H9 (cell line): ENCODE data around the gene TBXAS1. TPM values are rescaled to one million over a fixed set of nuclear protein-coding genes. Genes with fewer than 3 reads are reported as not detected.
"Not testable (repeated sequence)": the region's sequence is repeated elsewhere in the genome, so short reads cannot be mapped to it uniquely, and the experiment has no call there.

Source experiments
- DNase-seq: peaks from one replicate; pipeline ENCODE4 v3.0.0-alpha.2; 2017
- H2AFZ ChIP-seq: one replicate; pipeline ENCODE4 v1.6.1; 2013; ENCODE audit warnings: mild to moderate bottlenecking, low read length, control low read depth, moderate library complexity
- H2AK5ac ChIP-seq: 2 replicates; pipeline ENCODE4 v1.6.1; 2013; ENCODE audit warnings: low read length, control low read depth, mixed read lengths; ENCODE audit not compliant: insufficient read length
- H2BK120ac ChIP-seq: one replicate; pipeline ENCODE4 v1.6.1; 2013; ENCODE audit warnings: low read depth, mild to moderate bottlenecking, low read length, control low read depth, inconsistent platforms; ENCODE audit not compliant: poor library complexity, severe bottlenecking
- H2BK12ac ChIP-seq: 2 replicates; pipeline ENCODE4 v1.6.1; 2013; ENCODE audit warnings: low read length, control low read depth, mixed read lengths, low read depth; ENCODE audit not compliant: insufficient read length
- H2BK15ac ChIP-seq: 2 replicates; pipeline ENCODE4 v1.6.1; 2013; ENCODE audit warnings: low read depth, low read length, control low read depth
- H2BK20ac ChIP-seq: one replicate; pipeline ENCODE4 v1.6.1; 2013; ENCODE audit warnings: low read depth, mild to moderate bottlenecking, low read length, control low read depth, inconsistent platforms; ENCODE audit not compliant: poor library complexity, severe bottlenecking
- H2BK5ac ChIP-seq: 2 replicates; pipeline ENCODE4 v1.6.1; 2013; ENCODE audit warnings: low read length, control low read depth, mixed read lengths; ENCODE audit not compliant: insufficient read length
- H3K14ac ChIP-seq: 2 replicates; pipeline ENCODE4 v1.6.1; 2013; ENCODE audit warnings: low read length, control low read depth; ENCODE audit not compliant: insufficient read depth
- H3K18ac ChIP-seq: 2 replicates; pipeline ENCODE4 v1.6.1; 2013; ENCODE audit warnings: low read depth, mild to moderate bottlenecking, mixed read lengths, low read length, control low read depth; ENCODE audit not compliant: insufficient read length
- H3K23ac ChIP-seq: 2 replicates; pipeline ENCODE4 v1.6.1; 2013; ENCODE audit warnings: low read length, control low read depth, mixed read lengths, low read depth; ENCODE audit not compliant: insufficient read length
- H3K23me2 ChIP-seq: 2 replicates; pipeline ENCODE4 v1.6.1; 2013; ENCODE audit warnings: low read depth, mild to moderate bottlenecking, mixed read lengths, low read length, control low read depth; ENCODE audit not compliant: insufficient read length, poor library complexity, severe bottlenecking
- H3K27ac ChIP-seq: 2 replicates; pipeline ENCODE4 v1.5.1; 2013; ENCODE audit warnings: low read length, control low read depth, mixed read lengths, low read depth; ENCODE audit not compliant: insufficient read length
- H3K27me3 ChIP-seq: 2 replicates; pipeline ENCODE4 v1.6.1; 2013; ENCODE audit warnings: low read length, control low read depth, inconsistent platforms; ENCODE audit not compliant: insufficient read depth
- H3K4ac ChIP-seq: 2 replicates; pipeline ENCODE4 v1.6.1; 2013; ENCODE audit warnings: low read depth, mild to moderate bottlenecking, control low read depth, inconsistent platforms, low read length, moderate library complexity
- H3K4me1 ChIP-seq: 2 replicates; pipeline ENCODE4 v1.6.1; 2013; ENCODE audit warnings: low read length, control low read depth, inconsistent platforms; ENCODE audit not compliant: insufficient read depth
- H3K4me2 ChIP-seq: 2 replicates; pipeline ENCODE4 v1.6.1; 2013; ENCODE audit warnings: low read length, control low read depth, mixed read lengths; ENCODE audit not compliant: insufficient read length, insufficient read depth
- H3K56ac ChIP-seq: 2 replicates; pipeline ENCODE4 v1.6.1; 2013; ENCODE audit warnings: low read depth, mild to moderate bottlenecking, mixed read lengths, low read length, control low read depth; ENCODE audit not compliant: insufficient read length
- H3K79me1 ChIP-seq: 2 replicates; pipeline ENCODE4 v1.6.1; 2013; ENCODE audit warnings: low read depth, mild to moderate bottlenecking, moderate library complexity, low read length, control low read depth, inconsistent platforms; ENCODE audit not compliant: insufficient read depth, poor library complexity, severe bottlenecking
- H3K79me2 ChIP-seq: 2 replicates; pipeline ENCODE4 v1.6.1; 2013; ENCODE audit warnings: low read length, control low read depth, inconsistent platforms; ENCODE audit not compliant: insufficient read depth
- H3K9ac ChIP-seq: 2 replicates; pipeline ENCODE4 v1.6.1; 2013; ENCODE audit warnings: low read length, control low read depth, mixed read lengths; ENCODE audit not compliant: insufficient read length; ENCODE audit errors: extremely low read depth
- H3K9me3 ChIP-seq: one replicate; pipeline ENCODE4 v1.6.1; 2013; ENCODE audit warnings: low read depth, low read length, inconsistent platforms; ENCODE audit not compliant: control insufficient read depth
- H3T11ph ChIP-seq: one replicate; pipeline ENCODE4 v1.6.1; 2013; ENCODE audit warnings: mild to moderate bottlenecking, low read length, control low read depth, inconsistent platforms
- H4K20me1 ChIP-seq: one replicate; pipeline ENCODE4 v1.6.1; 2013; ENCODE audit not compliant: control insufficient read depth, insufficient read length, insufficient read depth
- H4K5ac ChIP-seq: 2 replicates; pipeline ENCODE4 v1.6.1; 2013; ENCODE audit warnings: low read depth, mild to moderate bottlenecking, mixed read lengths, low read length, control low read depth; ENCODE audit not compliant: insufficient read length
- H4K8ac ChIP-seq: replicated peaks from 2 replicates; pipeline ENCODE4 v1.6.1; 2013; ENCODE audit warnings: low read length, control low read depth, mixed read lengths, low read depth; ENCODE audit not compliant: insufficient read length
- H4K91ac ChIP-seq: 2 replicates; pipeline ENCODE4 v1.6.1; 2013; ENCODE audit warnings: low read depth, mild to moderate bottlenecking, moderate library complexity, mixed read lengths, low read length, control low read depth; ENCODE audit not compliant: insufficient read length
- H3K27ac Mint-ChIP-seq, 3 experiments: 2 replicates in 2 of 3; 3 replicates in 1 of 3; pipeline ENCODE4 v1.8.0; 2020 to 2021; ENCODE audit warnings: mixed read lengths in 3 of 3, mild to moderate bottlenecking in 1 of 3, moderate library complexity in 1 of 3
- H3K27me3 Mint-ChIP-seq: 2 replicates; pipeline ENCODE4 v1.8.0; 2021; ENCODE audit warnings: low read depth, mild to moderate bottlenecking, moderate library complexity, mixed read lengths
- H3K36me3 Mint-ChIP-seq, 3 experiments: 2 replicates in 2 of 3; 3 replicates in 1 of 3; pipeline ENCODE4 v1.8.0; 2020 to 2021; ENCODE audit warnings: low read depth in 3 of 3, mixed read lengths in 3 of 3; ENCODE audit not compliant: insufficient read depth in 1 of 3
- H3K4me1 Mint-ChIP-seq, 2 experiments: 2 replicates each; pipeline ENCODE4 v1.8.0; 2020; ENCODE audit warnings: mixed read lengths in 2 of 2
- H3K4me3 Mint-ChIP-seq, 2 experiments: 2 replicates in 1 of 2; 3 replicates in 1 of 2; pipeline ENCODE4 v1.8.0; 2020 to 2021; ENCODE audit warnings: mild to moderate bottlenecking in 2 of 2, mixed read lengths in 2 of 2, moderate library complexity in 1 of 2
- H3K9me3 Mint-ChIP-seq, 2 experiments: 2 replicates in 1 of 2; 3 replicates in 1 of 2; pipeline ENCODE4 v1.8.0; 2020; ENCODE audit warnings: mild to moderate bottlenecking in 2 of 2, mixed read lengths in 2 of 2, moderate library complexity in 1 of 2
- WGBS: extraction: QIAGEN DNeasy Blood & Tissue Kit; methylation state at CpG from one replicate; pipeline ENCODE4 v1.1.7; 2013; ENCODE audit warnings: missing lambda C conversion rate, low lambda C conversion rate, mixed read lengths; ENCODE audit not compliant: insufficient read length; ENCODE audit errors: extremely low coverage; 5-methylcytosine and 5-hydroxymethylcytosine counted together
- total RNA-seq: library from RNA; stranded (reverse); gene quantifications from 2 replicates; pipeline ENCODE4 v1.2.1, GENCODE V29; 2021

Gene TBXAS1
- total RNA-seq, 1 experiment from 2014 or later = 0.39 TPM

DNA sequence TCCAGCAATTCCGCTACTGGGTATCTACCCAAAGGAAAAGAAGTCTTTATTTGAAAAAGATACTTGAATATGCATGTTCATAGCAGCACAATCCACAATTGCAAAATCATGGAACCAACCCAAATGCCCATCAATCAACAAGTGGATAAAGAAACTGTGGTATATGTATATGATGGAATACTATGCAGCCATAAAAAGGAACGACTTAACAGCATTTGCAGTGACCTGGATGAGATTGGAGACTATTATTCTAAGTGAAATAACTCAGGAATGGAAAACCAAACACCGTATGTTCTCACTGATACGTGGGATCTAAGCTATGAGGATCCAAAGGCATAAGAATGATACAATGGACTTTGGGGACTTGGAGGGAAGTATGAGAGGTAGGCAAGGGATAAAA is 8.2 kb downstream of the TBXAS1 start:
- not testable (repeated sequence) for H4K20me1 ChIP-seq, H3K27ac Mint-ChIP-seq, H4K8ac ChIP-seq, DNase-seq, H2AFZ ChIP-seq, H3T11ph ChIP-seq, H3K27ac ChIP-seq, H3K23ac ChIP-seq, H3K4me1 Mint-ChIP-seq, H2BK12ac ChIP-seq, H3K18ac ChIP-seq, H2BK15ac ChIP-seq, H2BK120ac ChIP-seq, H3K4me1 ChIP-seq, H2AK5ac ChIP-seq, H2BK5ac ChIP-seq, H4K91ac ChIP-seq, H3K79me1 ChIP-seq, H3K27me3 ChIP-seq, H3K4me3 Mint-ChIP-seq, H2BK20ac ChIP-seq, H3K9me3 ChIP-seq, H3K79me2 ChIP-seq, H3K14ac ChIP-seq, H3K4me2 ChIP-seq, H3K9ac ChIP-seq, H3K27me3 Mint-ChIP-seq, H3K56ac ChIP-seq, H4K5ac ChIP-seq, H3K4ac ChIP-seq, H3K23me2 ChIP-seq
- WGBS = no CpG with 5 or more reads among the region's 4 CpGs
- H3K9me3 Mint-ChIP-seq = peaks cover 26 to 37% of the 10 kb centered on the region in 2 experiments
- H3K36me3 Mint-ChIP-seq = peaks cover 0 to 14% (median 6%) of the 10 kb centered on the region in 3 experiments; a peak in 5 of 7 replicates
